Spinal cord (tissue), 10 donors: ENCODE data around the gene SPON2. TPM values are rescaled to one million over a fixed set of nuclear protein-coding genes. Genes with fewer than 3 reads are reported as not detected.

ENCODE experiments used
- DNase-seq, 6 donors: peaks; one replicate each; pipeline versions ENCODE4 v3.0.0 to v3.0.0-alpha.2; 2013 to 2015; ENCODE audit warnings: low spot score in 6 of 6, low read depth in 4 of 6
- H3K27ac ChIP-seq: one replicate; pipeline ENCODE4 v1.5.1; 2013; ENCODE audit warnings: low read depth, low read length, control low read depth
- H3K27me3 ChIP-seq: one replicate; pipeline ENCODE4 v1.6.1; 2013; ENCODE audit warnings: low read length; ENCODE audit not compliant: control insufficient read depth, insufficient read depth
- H3K36me3 ChIP-seq: one replicate; pipeline ENCODE4 v1.6.1; 2013; ENCODE audit warnings: low read length; ENCODE audit not compliant: control insufficient read depth, insufficient read depth
- H3K4me1 ChIP-seq: one replicate; pipeline ENCODE4 v1.6.1; 2013; ENCODE audit warnings: low read length; ENCODE audit not compliant: control insufficient read depth, insufficient read depth
- H3K4me3 ChIP-seq: one replicate; pipeline ENCODE4 v1.5.1; 2013; ENCODE audit warnings: low read depth, low read length, control low read depth
- H3K9me3 ChIP-seq: one replicate; pipeline ENCODE4 v1.6.1; 2013; ENCODE audit warnings: low read length; ENCODE audit not compliant: control insufficient read depth, insufficient read depth
- WGBS: methylation state at CpG from one replicate; pipeline ENCODE4 v1.1.5; 2013; ENCODE audit warnings: missing lambda C conversion rate; ENCODE audit not compliant: insufficient coverage; 5-methylcytosine and 5-hydroxymethylcytosine counted together
- polyA plus RNA-seq, 2 donors: library from polyadenylated mRNA; unstranded; fragments of 120-200 nt; gene quantifications; one replicate each; pipeline ENCODE4 v1.2.1, GENCODE V29; 2013; ENCODE audit not compliant: insufficient read length in 2 of 2
- total RNA-seq, 2 donors: library from RNA; depleted of rRNA in 1 of 2; stranded (reverse); fragments of 120-200 nt in 1 of 2; fragments of >200 nt in 1 of 2; gene quantifications; one replicate each; pipeline versions ENCODE4 v1.2.3 to v1.2.4, GENCODE V29; 2013 to 2014
- donor health status: healthy.

SPON2 gene
- total and polyA plus RNA-seq, 4 donors, result 10.6 to 29.5 (median 21.5) TPM

DNA sequence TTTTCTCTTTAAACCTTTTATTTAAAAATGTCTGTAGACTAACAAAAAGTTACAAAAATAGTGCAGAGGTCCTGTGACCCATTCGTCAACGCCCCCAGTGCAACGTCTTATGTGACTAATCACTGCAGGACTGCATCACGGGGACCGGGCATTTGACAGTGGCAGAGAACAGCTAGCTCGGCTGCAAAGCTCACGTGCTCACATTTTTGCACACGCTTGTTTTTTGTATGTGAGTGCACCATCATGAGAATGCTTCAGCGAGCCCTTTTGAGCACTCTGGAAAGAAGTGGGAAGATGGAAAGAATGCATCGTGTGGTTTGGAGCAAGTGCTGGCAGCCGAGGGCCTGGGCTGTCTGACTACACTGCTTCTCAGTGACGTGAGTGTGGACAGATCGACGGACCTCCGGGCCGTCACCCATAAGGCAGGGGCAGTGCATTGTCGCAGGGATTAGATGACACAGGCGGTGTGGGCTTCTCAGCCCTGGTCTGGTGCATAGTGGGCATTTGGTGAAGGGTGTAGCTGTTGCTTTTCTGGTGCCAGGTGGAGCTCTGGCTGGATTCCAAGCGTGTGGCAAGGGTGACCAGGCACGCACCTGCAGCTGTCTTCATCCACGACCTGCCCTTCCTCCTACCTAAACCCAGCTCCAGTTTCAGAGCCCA lies 17.7 kb downstream of the SPON2 start:
- Histone ChIP-seq H3K27me3 (peaks cover 3% of the 10 kb centered on the region), H3K27ac (no peak overlapping the region), H3K9me3 (peaks cover 2% of the 10 kb centered on the region), H3K36me3 (peaks cover 2% of the 10 kb centered on the region), H3K4me1 (peaks cover 5% of the 10 kb centered on the region), H3K4me3 (no peak overlapping the region)
- WGBS, result 75% methylated on average over 21 of the region's 21 CpGs
- no peak for DNase-seq

DNA sequence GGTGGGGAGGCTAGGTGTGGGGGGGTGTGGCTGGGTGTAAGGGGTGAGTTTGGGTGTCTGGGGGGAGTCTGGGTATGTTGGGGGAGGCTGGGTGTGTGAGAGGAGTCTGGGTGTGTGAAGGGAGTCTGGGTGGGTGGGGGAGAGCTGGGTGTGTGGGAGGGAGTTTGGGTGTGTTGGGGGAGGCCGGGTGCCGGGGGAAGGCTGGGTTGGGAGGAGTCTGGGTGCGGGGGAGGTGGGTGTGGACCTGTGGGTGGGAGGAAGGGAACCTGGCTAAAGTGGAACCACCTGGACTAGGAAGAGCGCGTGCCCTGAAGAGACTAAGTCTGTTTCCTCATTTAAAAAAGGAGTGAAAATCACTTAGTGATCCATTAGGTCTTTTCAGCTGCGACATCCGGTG lies 18.3 kb downstream of the SPON2 start:
- 80% methylated on average over 7 of the region's 7 CpGs for WGBS
- peaks cover 2% of the 10 kb centered on the region for H3K36me3 ChIP-seq

DNA sequence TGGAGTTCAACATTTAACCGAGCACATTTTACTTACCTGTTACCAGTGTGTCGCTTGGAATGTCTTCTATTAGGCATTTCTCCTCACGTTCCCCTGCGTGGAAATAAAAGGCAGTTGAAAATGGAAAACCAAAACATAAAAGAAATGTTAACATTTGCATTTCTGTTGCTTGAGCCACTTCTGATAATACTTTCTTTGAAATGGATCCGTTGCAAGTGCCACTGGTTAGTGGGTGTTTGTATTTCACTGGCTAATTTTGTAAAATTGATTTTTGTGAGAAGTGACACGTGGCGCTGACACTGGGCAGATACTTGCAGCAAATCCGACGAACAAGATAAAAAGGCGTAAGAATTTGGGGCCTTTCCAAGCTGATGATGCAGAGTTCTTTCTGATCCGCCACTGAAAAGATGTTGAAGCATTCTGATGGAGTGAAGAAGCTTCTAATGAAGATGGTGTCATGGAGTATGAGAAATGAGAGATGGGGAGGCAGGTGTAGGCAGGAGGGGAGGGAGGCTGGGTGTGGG lies 18.8 kb downstream of the SPON2 start:
- Histone ChIP-seq H3K27me3 (peaks cover 3% of the 10 kb centered on the region), H3K4me3 (no peak overlapping the region), H3K27ac (no peak overlapping the region), H3K9me3 (peaks cover 2% of the 10 kb centered on the region), H3K4me1 (peaks cover 5% of the 10 kb centered on the region), H3K36me3 (peaks cover 2% of the 10 kb centered on the region)
- WGBS, result 82% methylated on average over 7 of the region's 11 CpGs
- no peak for DNase-seq

More for the DNA sequence above, 18.3 kb downstream of the SPON2 start:
- H3K4me3 ChIP-seq, result no peak overlapping the region
- peaks cover 5% of the 10 kb centered on the region for H3K4me1 ChIP-seq
- peaks cover 2% of the 10 kb centered on the region for H3K9me3 ChIP-seq
- DNase-seq, result no peak
- no peak overlapping the region for H3K27ac ChIP-seq
- peaks cover 3% of the 10 kb centered on the region for H3K27me3 ChIP-seq

DNA sequence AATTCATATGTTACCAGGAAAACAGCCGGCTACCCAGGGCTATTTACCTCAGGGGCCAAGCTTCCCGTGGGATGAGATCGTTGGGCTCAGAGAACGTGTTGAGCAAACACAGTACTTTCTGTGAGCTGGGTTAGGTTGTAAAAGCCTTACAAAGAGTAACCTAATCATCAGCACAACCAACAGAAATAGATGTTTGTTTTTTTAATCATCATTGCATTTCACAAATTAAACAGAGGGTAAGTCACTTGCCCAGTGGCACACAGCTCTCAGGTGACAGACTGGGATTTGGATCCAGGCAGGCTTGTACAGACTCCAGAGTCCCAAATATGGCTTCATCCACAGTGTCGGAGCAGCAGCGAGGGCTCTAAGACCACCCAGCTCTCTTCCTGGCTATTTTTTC lies 20.1 kb downstream of the SPON2 start:
- H3K4me1 ChIP-seq, result peaks cover 5% of the 10 kb centered on the region
- no peak overlapping the region for H3K4me3 ChIP-seq
- H3K36me3 ChIP-seq, result peaks cover 2% of the 10 kb centered on the region
- H3K27ac ChIP-seq, result no peak overlapping the region
- peaks cover 3% of the 10 kb centered on the region for H3K27me3 ChIP-seq
- WGBS, result 95% methylated on average over 3 of the region's 6 CpGs
- no peak for DNase-seq
- H3K9me3 ChIP-seq, result peaks cover 2% of the 10 kb centered on the region

DNA sequence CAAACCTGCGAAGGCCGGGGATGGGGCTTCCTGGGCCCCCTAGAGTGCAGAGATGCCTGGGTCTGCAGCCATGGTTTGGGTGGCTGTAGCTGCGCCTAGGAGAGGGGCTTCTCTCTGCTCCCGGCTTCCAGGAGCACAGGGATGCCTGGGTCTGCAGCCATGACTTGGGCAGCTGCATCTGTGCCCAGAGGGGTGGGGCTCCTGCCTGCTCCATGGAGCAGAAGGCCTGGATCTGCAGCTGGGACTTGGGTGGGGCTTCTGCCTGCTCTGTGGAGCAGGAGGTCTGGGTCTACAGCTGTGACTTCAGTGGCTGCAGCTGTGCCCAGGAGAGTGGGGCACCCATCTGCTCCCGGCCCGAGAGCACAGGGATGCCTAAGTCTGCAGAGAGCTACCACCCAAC lies 20.8 kb downstream of the SPON2 start:
- peaks cover 3% of the 10 kb centered on the region for H3K27me3 ChIP-seq
- peaks cover 2% of the 10 kb centered on the region for H3K36me3 ChIP-seq
- no peak overlapping the region for H3K4me3 ChIP-seq
- no peak for DNase-seq
- peaks cover 2% of the 10 kb centered on the region for H3K9me3 ChIP-seq
- no peak overlapping the region for H3K27ac ChIP-seq
- WGBS, result 89% methylated on average over 6 of the region's 6 CpGs
- H3K4me1 ChIP-seq, result peaks cover 5% of the 10 kb centered on the region

DNA sequence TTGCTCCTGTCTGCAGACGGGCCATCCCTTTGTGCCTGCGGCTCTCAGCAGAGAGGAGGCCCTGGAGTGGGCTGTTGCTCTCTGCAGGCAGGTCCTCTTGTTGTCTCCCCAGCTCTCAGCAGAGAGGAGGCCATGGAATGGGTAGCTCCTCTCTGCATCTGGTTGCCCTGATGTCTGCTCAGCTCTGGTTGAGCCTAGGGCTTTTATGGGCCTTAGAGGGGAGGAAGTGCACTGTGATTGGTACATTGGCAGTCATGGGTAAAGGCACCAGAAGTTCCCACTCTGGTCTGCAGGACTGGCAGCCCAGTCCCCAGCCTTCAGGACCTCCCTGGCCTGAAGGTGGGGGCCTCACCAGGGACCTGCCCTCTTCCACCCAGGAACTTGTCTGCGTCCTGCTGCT lies 21.5 kb downstream of the SPON2 start:
- 67% methylated on average over 3 of the region's 3 CpGs for WGBS
- H3K4me3 ChIP-seq, result no peak overlapping the region
- H3K36me3 ChIP-seq, result peaks cover 2% of the 10 kb centered on the region
- peaks cover 5% of the 10 kb centered on the region for H3K4me1 ChIP-seq
- H3K27ac ChIP-seq, result no peak overlapping the region
- H3K9me3 ChIP-seq, result peaks cover 2% of the 10 kb centered on the region
- peaks cover 3% of the 10 kb centered on the region for H3K27me3 ChIP-seq
- DNase-seq, result no peak

DNA sequence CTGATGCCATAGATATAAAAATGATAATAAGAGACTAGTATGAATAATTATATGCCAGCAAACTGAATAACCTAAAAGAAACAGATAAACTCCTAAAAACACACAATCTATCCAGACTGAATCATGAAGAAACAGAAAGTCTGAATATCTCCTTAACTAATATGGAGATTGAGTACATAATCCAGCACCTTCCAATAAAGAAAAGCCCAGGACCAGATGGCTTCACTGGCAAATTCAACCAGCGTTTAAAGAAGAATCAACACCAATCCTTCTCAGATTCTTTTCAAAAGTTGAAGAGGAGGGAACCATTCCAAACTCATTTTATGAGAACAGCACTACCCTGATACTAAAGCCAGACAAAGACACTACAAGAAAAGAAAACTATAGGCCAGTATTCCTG lies 32.5 kb downstream of the SPON2 start:
- Histone ChIP-seq H3K9me3 (no peaks in the 10 kb centered on the region), H3K4me1 (no peaks in the 10 kb centered on the region), H3K27ac (no peak overlapping the region), H3K4me3 (no peak overlapping the region), H3K27me3 (peaks cover 6% of the 10 kb centered on the region), H3K36me3 (no peaks in the 10 kb centered on the region)
- peak in 1 of 6 donors; percentile 31 for DNase-seq
- WGBS, result no CpG with 5 or more reads among the region's 1 CpG

DNA sequence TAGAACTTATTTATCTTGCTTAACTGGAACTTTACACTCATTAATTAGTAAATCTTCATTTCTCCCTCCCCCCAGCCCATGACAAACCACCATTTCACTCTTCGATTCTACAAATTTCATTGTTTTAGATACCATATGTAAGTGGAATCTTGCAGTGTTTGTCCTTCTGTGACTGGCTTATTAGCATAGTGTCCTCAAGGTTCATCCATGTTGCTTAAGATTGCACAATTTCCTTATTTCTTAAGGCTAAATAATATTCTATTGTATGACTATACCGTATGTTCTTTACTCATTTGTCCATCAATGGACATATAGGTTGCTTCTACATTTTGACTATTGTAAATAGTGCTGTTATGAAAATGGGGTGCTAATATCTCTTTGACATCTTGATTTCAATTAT lies 34.5 kb downstream of the SPON2 start:
- Histone ChIP-seq H3K27ac (no peak overlapping the region), H3K27me3 (peaks cover 9% of the 10 kb centered on the region), H3K4me1 (no peaks in the 10 kb centered on the region), H3K9me3 (no peaks in the 10 kb centered on the region), H3K36me3 (no peaks in the 10 kb centered on the region), H3K4me3 (no peak overlapping the region)
- no CpG with 5 or more reads among the region's 2 CpGs for WGBS
- DNase-seq, result no peak

DNA sequence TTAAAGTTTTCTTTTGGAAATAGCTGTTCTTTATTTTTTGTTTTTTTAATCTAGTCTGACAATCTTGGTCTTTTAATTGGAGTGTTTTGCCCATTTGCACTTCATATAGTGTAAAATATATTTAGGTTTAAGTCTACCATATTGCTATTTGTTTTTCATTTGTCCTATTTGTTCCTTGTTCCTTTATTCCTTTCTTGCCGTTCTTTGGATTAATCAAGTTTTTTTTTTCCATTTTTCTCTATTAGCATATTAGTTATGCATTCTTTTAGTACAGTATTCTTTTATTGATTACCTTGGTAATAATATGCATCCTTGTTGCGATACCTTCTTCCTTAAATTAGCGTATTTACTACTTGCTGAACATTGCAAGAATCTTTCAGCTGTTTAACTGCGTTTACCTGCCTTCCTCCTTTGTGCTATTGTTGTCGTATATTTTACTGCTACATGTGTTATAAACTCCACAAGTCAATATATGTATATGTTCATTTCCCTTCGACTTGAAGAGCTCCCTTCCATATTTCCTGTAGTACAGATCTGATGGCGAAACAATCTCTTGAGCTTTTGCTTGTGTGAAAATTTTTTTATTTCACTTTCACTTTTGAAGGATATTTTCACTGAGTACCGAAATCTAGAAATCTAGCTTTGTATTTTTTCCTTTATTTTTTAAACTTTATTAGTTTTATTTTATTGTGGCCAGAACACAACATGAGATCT lies 35.2 kb downstream of the SPON2 start:
- no peaks in the 10 kb centered on the region for H3K4me1 ChIP-seq
- H3K27me3 ChIP-seq, result peaks cover 7% of the 10 kb centered on the region
- DNase-seq, result no peak
- H3K36me3 ChIP-seq, result no peaks in the 10 kb centered on the region
- H3K27ac ChIP-seq, result no peak overlapping the region
- H3K4me3 ChIP-seq, result no peak overlapping the region
- WGBS, result no CpG with 5 or more reads among the region's 8 CpGs
- no peaks in the 10 kb centered on the region for H3K9me3 ChIP-seq

DNA sequence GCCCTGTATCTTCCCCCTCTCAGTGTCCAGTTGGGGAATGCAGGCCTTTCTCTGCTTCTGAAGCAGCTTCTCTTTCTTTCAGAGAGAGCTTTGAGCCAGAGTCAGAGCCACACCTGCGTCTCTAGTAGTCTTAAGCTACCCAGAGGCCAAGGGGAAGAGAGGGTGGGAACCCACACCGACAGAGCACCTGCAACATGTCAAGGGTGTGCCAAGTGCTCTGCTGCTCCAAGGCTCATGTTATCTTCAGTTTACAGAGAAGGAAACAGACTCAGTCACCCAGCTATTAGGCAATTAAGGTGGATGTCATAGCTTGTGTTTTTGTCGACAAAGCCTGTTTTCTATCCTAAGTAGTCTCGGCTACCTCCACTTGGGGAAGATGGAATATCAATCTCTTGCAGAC lies 36.3 kb downstream of the SPON2 start:
- Histone ChIP-seq H3K9me3 (no peaks in the 10 kb centered on the region), H3K4me3 (no peak overlapping the region), H3K27me3 (peaks cover 7% of the 10 kb centered on the region), H3K36me3 (no peaks in the 10 kb centered on the region), H3K27ac (no peak overlapping the region), H3K4me1 (no peaks in the 10 kb centered on the region)
- DNase-seq, result no peak
- WGBS, result 81% methylated on average over 2 of the region's 4 CpGs
